HepG2 (cell line): ENCODE results near the gene NR5A2.

Source experiments
- HDAC2 ChIP-seq: sonication (generic); formaldehyde crosslinking; IDR thresholded peaks from 2 replicates; pipeline ENCODE4 v1.4.0; 2020; ENCODE audit warnings: missing genetic modification reagents
- IRX3 ChIP-seq: sonication (generic); formaldehyde crosslinking; IDR thresholded peaks from 2 replicates; pipeline ENCODE4 v1.8.1; 2023; ENCODE audit warnings: mild to moderate bottlenecking, low read depth, missing genetic modification reagents, borderline replicate concordance
- POLR2A ChIP-seq, 2 experiments: IDR thresholded peaks; 2 replicates each; pipeline ENCODE4 v1.6.1; 2011; ENCODE audit warnings: low read depth in 2 of 2, low read length in 2 of 2, mild to moderate bottlenecking in 1 of 2, moderate library complexity in 1 of 2; ENCODE audit not compliant: insufficient read depth in 1 of 2
- SP1 ChIP-seq, 2 experiments: fragments of 450-650 bp in 1 of 2; sonication (generic) in 1 of 2; formaldehyde crosslinking in 1 of 2; IDR thresholded peaks; 2 replicates each; pipeline versions ENCODE4 v1.4.0 to v1.6.1; 2016 to 2020; ENCODE audit warnings: missing genetic modification reagents in 1 of 2
- ZNF317 ChIP-seq: sonication (generic); formaldehyde crosslinking; IDR thresholded peaks from 2 replicates; pipeline ENCODE4 v1.5.0; 2020; ENCODE audit warnings: mild to moderate bottlenecking, missing genetic modification reagents
- TF ChIP-seq, protein P1 (sequence below): IDR thresholded peaks from 2 replicates; pipeline ENCODE4 v1.6.1; 2012; ENCODE audit warnings: low read depth, low read length, improper control_type of control experiment

DNA sequence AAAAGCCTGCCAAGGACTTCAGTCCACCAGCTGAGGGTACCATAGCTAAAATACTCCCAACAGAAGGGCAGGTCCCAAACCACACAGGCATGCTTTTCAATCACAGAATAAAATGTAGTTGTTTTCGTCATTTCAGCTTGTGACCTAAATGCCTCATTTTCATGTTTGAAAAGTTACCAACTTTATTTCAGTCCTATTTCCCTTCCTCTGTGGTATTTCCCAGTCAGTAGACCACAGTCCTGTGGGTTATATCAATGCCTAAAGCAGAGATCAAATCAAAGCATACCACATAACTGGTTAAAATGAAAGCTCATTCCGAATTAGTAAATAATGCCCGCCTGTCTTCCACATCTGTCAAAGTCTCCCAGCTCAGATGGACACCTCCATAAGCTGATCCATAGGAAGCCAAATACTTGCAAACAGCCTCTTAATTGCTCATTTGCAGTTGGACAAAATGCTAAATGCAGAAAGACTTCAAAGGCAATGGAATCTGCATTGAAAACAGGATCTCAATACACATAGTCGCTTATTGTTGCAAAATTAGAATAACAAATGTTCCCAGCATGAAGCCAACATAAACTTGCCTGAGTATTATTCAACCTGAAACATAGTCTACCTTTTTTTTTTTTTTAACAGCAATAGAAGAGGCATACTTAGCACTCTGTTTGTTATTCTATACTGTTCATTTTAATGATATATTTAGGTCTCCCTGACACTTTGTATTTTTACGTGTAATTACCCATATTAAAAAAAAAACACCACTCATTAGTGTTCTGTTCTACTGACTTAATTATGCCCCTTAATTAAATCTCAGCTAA lies 53.9 kb downstream of the NR5A2 start:
- no peak for TF ChIP-seq HDAC2 (CRISPR knock-in tag)
- no peak for TF ChIP-seq SP1 (IDR thresholded peaks at IDR 0.05)
- TF ChIP-seq SP1 (CRISPR knock-in tag; IDR thresholded peaks at IDR 0.05), result no peak
- TF ChIP-seq POLR2A (IDR thresholded peaks at IDR 0.05; ENCODE audit: insufficient read depth in 1 of 2, low read depth in 2 of 2, low read length in 2 of 2), result no peak
- no peak for TF ChIP-seq IRX3 (CRISPR knock-in tag)
- TF ChIP-seq, protein P1, sequence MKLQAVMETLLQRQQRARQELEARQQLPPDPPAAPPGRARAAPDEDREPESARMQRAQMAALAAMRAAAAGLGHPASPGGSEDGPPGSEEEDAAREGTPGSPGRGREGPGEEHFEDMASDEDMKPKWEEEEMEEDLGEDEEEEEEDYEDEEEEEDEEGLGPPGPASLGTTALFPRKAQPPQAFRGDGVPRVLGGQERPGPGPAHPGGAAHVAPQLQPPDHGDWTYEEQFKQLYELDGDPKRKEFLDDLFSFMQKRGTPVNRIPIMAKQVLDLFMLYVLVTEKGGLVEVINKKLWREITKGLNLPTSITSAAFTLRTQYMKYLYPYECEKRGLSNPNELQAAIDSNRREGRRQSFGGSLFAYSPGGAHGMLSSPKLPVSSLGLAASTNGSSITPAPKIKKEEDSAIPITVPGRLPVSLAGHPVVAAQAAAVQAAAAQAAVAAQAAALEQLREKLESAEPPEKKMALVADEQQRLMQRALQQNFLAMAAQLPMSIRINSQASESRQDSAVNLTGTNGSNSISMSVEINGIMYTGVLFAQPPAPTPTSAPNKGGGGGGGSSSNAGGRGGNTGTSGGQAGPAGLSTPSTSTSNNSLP, result no peak
- TF ChIP-seq ZNF317 (CRISPR knock-in tag), result no peak
